Spleen (tissue), 7 donors: ENCODE measurements around the gene SGPL1.

Source experiments
- CTCF ChIP-seq, 11 experiments: fragments of 200-600 bp in 7 of 11; fragments of 450-650 bp in 4 of 11; sonication (generic) in 4 of 11; IDR thresholded peaks in 8 of 11; conservative IDR thresholded peaks in 3 of 11; 1 replicate in 7 of 11; 2 replicates in 4 of 11; pipeline versions ENCODE4 v1.4.0 to v1.8.0; 2016 to 2021; ENCODE audit warnings: antibody characterized with exemption in 11 of 11, inconsistent platforms in 4 of 11, mild to moderate bottlenecking in 1 of 11
- POLR2A ChIP-seq, 3 donors: fragments of 450-650 bp; IDR thresholded peaks; one replicate each; pipeline ENCODE4 v1.5.1; 2017; ENCODE audit warnings: antibody characterized with exemption in 3 of 3, mild to moderate bottlenecking in 1 of 3
- donor health status: DM: no; HTN: no; CAD: no; lungs with moderate emphysema.
- donor health status: DM: no; HTN: no; CAD: no.
- donor health status: DM: no; HTN: no; CAD: no.

DNA sequence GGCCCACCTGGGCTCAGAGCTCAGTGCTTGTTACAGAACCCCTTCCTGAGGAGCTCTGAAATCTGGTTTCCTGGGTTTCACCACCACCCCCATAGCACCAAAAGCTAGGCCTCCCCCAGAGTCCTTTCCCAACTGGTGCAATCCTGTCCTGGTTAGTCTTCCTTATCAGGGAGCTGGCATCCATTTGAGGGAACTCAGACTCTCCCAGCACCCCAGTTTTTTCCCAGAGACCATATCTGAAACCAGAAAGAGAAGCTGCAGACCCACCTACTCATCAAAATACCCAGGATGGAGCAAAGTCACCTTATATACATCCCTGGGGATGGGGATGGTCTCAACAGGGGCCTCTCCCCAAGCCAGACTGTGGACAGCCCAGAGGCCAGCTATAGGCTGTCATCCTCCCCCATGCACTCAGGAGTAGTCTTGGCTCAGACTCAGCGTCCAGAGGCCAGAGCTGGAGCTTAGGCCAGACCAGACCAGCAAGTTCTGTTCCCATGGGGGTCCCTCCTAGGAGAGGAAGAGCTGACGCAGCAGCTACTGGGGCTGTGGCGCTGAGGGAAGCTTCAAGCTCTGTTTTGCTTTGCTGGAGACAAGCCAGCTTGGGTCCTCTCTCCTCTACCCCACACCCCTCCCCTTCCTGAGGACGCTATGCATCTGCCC, 33.5 kb upstream of the SGPL1 start:
- TF ChIP-seq CTCF (IDR thresholded peaks at IDR 0.05 in 8 of 11, conservative IDR thresholded peaks at IDR 0.05 in 3 of 11): no peak
- TF ChIP-seq POLR2A (IDR thresholded peaks at IDR 0.05): no peak
